ENCODE results near the gene SPNS3. TPM values are rescaled to one million over a fixed set of nuclear protein-coding genes. Genes with fewer than 3 reads are reported as not detected.

SPNS3 gene
- total RNA-seq, 2 experiments from 2014 or later, result 51.2 to 54.6 TPM

- TF ChIP-seq CTCF (conservative IDR thresholded peaks at IDR 0.05; ENCODE audit: low read length) (no peak), EZH2phosphoT487 (IDR thresholded peaks at IDR 0.05; ENCODE audit: borderline replicate concordance, low read depth, low read length) (no peak)
- Histone ChIP-seq H3K27ac (ENCODE audit: low read depth, low read length, poor library complexity, severe bottlenecking) (no peak overlapping the region), H3K9me3 (ENCODE audit: low read length) (0 out of 2 replicates have a peak, but pooled peaks cover 6% of the 10 kb centered on the region), H3K9me2 (ENCODE audit: insufficient read depth, low read length) (no peaks in the 10 kb centered on the region), H2AFZ (ENCODE audit: low read length) (no peak overlapping the region), H3K4me2 (ENCODE audit: low read length) (no peak overlapping the region), H4K20me1 (ENCODE audit: insufficient read depth, low read length) (no peaks in the 10 kb centered on the region), H3K4me3 (ENCODE audit: low read depth, low read length, poor library complexity, severe bottlenecking) (no peak overlapping the region), H3K36me3 (ENCODE audit: insufficient read depth, low read length) (peaks cover 24% of the 10 kb centered on the region), H3K4me1 (ENCODE audit: insufficient read depth, low read length, poor library complexity, severe bottlenecking) (no peaks in the 10 kb centered on the region), H3K79me2 (ENCODE audit: insufficient read depth, low read depth, low read length) (no peaks in the 10 kb centered on the region)
- ChIA-PET CTCF (ENCODE audit: unreplicated experiment) (no interaction called here), POLR2A (interaction anchor here (0.7 kb wide), 1 partner anchor 376 kb away, joined by 5 read pairs; no protein-coding TSS in a partner anchor)
- no TSS peak for BruUV-seq (replicated peaks)
- intact Hi-C loops (cut with micrococcal nuclease; ENCODE audit: unreplicated experiment), result no loop called here
- DNase-seq (ENCODE audit: low spot score), result no peak
These were observed 30.2 kb downstream of the SPNS3 start for GRCh38 chr17:4463818-4464476.

GRCh38 chr17:4465786-4466185 is 32.0 kb downstream of the SPNS3 start:
- TF ChIP-seq EZH2phosphoT487 (IDR thresholded peaks at IDR 0.05; ENCODE audit: borderline replicate concordance, low read depth, low read length) (no peak), CTCF (conservative IDR thresholded peaks at IDR 0.05; ENCODE audit: low read length) (no peak)
- no peak overlapping the region for H3K4me2 ChIP-seq (ENCODE audit: low read length)
- H3K4me1 ChIP-seq (ENCODE audit: insufficient read depth, low read length, poor library complexity, severe bottlenecking), result no peaks in the 10 kb centered on the region
- no peaks in the 10 kb centered on the region for H3K9me2 ChIP-seq (ENCODE audit: insufficient read depth, low read length)
- H2AFZ ChIP-seq (ENCODE audit: low read length), result no peak overlapping the region
- H3K4me3 ChIP-seq (ENCODE audit: low read depth, low read length, poor library complexity, severe bottlenecking), result no peak overlapping the region
- H3K79me2 ChIP-seq (ENCODE audit: insufficient read depth, low read depth, low read length), result no peaks in the 10 kb centered on the region
- POLR2A ChIA-PET, result no interaction called here
- peaks cover 9% of the 10 kb centered on the region for H3K36me3 ChIP-seq (ENCODE audit: insufficient read depth, low read length)
- no peak overlapping the region for H3K27ac ChIP-seq (ENCODE audit: low read depth, low read length, poor library complexity, severe bottlenecking)
- DNase-seq (ENCODE audit: low spot score), result no peak
- H3K9me3 ChIP-seq (ENCODE audit: low read length), result 0 out of 2 replicates have a peak, but pooled peaks cover 2% of the 10 kb centered on the region
- no peaks in the 10 kb centered on the region for H4K20me1 ChIP-seq (ENCODE audit: insufficient read depth, low read length)
- intact Hi-C loops (cut with micrococcal nuclease; ENCODE audit: unreplicated experiment), result no loop called here
- CTCF ChIA-PET (ENCODE audit: unreplicated experiment), result no interaction called here
- no TSS peak for BruUV-seq (replicated peaks)

GRCh38 chr17:4467287-4467686 is 33.5 kb downstream of the SPNS3 start:
- no peaks in the 10 kb centered on the region for H3K9me3 ChIP-seq (ENCODE audit: low read length)
- intact Hi-C loops (cut with micrococcal nuclease; ENCODE audit: unreplicated experiment), result no loop called here
- no peaks in the 10 kb centered on the region for H3K4me1 ChIP-seq (ENCODE audit: insufficient read depth, low read length, poor library complexity, severe bottlenecking)
- no peak overlapping the region for H3K4me3 ChIP-seq (ENCODE audit: low read depth, low read length, poor library complexity, severe bottlenecking)
- CTCF ChIA-PET (ENCODE audit: unreplicated experiment), result no interaction called here
- POLR2A ChIA-PET, result no interaction called here
- no peak overlapping the region for H3K27ac ChIP-seq (ENCODE audit: low read depth, low read length, poor library complexity, severe bottlenecking)
- H4K20me1 ChIP-seq (ENCODE audit: insufficient read depth, low read length), result no peaks in the 10 kb centered on the region
- BruUV-seq (replicated peaks), result no TSS peak
- H2AFZ ChIP-seq (ENCODE audit: low read length), result no peak overlapping the region
- H3K9me2 ChIP-seq (ENCODE audit: insufficient read depth, low read length), result no peaks in the 10 kb centered on the region
- H3K79me2 ChIP-seq (ENCODE audit: insufficient read depth, low read depth, low read length), result no peaks in the 10 kb centered on the region
- DNase-seq (ENCODE audit: low spot score), result no peak
- TF ChIP-seq EZH2phosphoT487 (IDR thresholded peaks at IDR 0.05; ENCODE audit: borderline replicate concordance, low read depth, low read length) (no peak), CTCF (conservative IDR thresholded peaks at IDR 0.05; ENCODE audit: low read length) (no peak)
- H3K4me2 ChIP-seq (ENCODE audit: low read length), result no peak overlapping the region
- no peaks in the 10 kb centered on the region for H3K36me3 ChIP-seq (ENCODE audit: insufficient read depth, low read length)

Data from OCI-LY7 (cell line).